ENCODE measurements around the gene PTP4A2.

The PTP4A2 gene

DNA sequence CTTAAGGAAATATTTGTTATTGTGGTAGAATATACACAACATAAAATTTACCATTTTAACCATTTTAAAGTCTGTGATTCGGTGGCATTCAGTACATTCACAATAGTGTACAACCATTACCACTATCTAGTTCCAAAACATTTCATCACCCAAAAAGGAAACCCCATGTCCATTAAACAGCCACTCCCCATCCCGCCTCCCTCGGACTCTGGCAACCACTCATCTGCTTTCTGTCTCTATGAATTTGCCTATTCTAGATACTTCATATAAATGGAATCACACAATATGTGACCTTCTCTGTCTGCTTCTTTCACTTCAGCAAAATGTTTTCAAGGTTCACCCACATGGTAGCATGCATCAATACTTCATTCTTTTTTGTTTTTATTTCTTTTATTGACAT, 51.3 kb downstream of the PTP4A2 start:
- no peak for DNase-seq (ENCODE audit: low spot score)

DNA sequence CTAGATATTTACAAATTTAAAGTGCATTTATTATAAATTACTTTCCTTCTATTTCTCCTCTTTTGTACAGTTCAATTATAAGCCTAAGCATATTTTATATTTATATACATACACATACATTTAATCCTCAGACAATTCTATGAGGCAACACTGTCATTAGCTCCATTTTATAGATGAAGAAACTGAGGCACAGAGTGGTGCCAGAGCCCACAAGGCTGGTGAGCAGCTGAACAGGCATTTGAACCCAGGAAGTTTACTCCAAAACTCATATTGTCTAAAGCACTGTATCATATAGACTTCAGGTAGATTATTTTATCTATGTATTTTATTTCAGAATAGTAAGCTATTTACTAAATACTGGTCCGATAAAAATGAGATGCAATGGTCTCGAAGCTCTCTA, 52.3 kb downstream of the PTP4A2 start:
- no peak for DNase-seq (ENCODE audit: low spot score)

GRCh38 chr1:31883357-31883942, 54.7 kb downstream of the PTP4A2 start:
- DNase-seq (ENCODE audit: low spot score): no peak

DNA sequence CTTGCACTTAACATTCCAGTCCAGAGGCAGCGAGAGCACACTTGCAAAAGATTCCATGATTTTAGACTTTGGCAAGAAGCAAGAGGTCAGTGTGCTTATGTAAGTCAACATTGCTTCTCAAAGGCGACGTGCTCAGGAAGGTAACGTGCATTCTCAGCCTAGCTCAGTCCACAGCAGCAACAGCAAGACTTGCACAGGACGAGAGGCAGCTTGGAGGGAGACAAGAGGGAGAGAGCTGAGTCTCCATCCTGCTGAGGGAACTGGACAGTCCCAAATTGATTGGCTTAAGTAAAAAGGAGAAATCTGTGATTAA, 56.5 kb downstream of the PTP4A2 start:
- DNase-seq (ENCODE audit: low spot score): no peak

DNA sequence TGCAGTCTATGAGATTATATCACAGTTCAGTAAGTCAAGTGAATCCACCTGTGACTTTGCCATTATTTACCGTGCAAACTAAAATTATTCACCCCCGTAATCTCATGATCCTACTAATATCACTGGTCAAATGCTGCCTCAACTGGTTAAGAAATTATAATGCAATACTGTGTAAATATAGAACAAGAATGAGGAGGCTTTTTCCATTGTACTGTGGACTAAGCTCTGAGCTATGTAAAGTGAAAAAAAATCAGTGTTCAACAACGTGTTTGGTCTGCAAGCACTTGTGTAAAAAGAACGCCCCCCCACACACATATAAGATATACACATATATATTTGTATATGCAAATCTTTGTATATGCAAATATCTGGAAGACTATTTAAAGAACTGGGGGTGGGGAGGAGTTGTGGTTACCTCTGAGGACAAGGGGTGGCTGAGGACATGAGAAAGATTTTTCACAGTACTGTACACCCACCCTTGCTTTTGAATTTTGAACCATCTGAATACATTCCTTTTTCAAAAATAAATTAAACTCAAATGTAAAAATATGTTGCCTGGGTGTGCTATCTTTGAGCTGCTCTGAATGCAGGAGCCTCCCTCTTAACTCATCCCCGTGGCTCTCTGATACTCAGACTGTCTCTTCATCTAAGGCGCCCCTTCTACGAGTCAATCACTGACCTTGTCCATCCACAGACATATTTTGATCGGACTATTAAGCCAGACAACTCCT, 57.0 kb downstream of the PTP4A2 start:
- DNase-seq (ENCODE audit: low spot score): no peak

GRCh38 chr1:31879981-31880608, 58.1 kb downstream of the PTP4A2 start:
- DNase-seq (ENCODE audit: low spot score): no peak

DNA sequence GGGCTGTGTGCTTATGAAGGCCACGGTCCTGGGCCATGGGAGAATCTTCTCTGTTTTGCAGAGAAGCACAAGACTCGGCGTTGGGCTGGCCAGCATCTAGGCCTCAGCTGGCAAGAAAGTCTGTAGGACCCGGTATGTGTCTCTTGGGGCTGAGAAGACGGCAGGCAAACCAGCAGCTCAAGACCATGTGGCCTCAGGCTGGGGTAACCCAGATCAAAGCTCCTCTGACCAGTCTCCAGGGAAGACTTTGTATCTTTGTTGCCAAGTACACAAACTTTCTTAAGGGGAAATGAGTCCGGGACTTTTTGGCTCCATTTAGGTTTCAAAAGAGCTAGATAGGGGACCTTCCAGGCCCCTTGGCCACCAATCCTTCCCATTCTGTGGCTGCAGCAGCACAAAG, 60.1 kb downstream of the PTP4A2 start:
- no peak for DNase-seq (ENCODE audit: low spot score)

GRCh38 chr1:31877544-31877943, 60.6 kb downstream of the PTP4A2 start:
- DNase-seq (ENCODE audit: low spot score): no peak

- DNase-seq (ENCODE audit: low spot score): no peak
Measured at GRCh38 chr1:31875636-31876236, 62.4 kb downstream of the PTP4A2 start.

DNA sequence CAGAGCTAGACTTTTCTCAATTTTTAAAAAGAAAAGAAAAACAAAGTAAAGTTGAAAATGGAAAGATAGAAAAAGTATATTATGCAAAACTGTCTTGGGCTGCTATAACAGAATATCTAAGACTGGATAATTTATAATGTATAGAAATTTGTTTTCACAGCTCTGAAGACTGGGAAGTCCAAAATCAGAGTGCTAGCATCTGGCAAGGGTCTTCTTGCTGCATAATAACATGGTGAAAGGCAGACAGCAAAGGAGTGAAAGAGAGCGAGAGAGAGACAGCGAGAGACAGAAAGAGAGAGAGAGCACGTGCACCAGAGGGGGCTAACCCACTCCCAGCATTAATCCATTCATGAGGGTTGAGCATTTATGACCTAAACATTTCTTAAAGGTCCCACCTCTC, 63.2 kb downstream of the PTP4A2 start:
- no peak for DNase-seq (ENCODE audit: low spot score)

DNA sequence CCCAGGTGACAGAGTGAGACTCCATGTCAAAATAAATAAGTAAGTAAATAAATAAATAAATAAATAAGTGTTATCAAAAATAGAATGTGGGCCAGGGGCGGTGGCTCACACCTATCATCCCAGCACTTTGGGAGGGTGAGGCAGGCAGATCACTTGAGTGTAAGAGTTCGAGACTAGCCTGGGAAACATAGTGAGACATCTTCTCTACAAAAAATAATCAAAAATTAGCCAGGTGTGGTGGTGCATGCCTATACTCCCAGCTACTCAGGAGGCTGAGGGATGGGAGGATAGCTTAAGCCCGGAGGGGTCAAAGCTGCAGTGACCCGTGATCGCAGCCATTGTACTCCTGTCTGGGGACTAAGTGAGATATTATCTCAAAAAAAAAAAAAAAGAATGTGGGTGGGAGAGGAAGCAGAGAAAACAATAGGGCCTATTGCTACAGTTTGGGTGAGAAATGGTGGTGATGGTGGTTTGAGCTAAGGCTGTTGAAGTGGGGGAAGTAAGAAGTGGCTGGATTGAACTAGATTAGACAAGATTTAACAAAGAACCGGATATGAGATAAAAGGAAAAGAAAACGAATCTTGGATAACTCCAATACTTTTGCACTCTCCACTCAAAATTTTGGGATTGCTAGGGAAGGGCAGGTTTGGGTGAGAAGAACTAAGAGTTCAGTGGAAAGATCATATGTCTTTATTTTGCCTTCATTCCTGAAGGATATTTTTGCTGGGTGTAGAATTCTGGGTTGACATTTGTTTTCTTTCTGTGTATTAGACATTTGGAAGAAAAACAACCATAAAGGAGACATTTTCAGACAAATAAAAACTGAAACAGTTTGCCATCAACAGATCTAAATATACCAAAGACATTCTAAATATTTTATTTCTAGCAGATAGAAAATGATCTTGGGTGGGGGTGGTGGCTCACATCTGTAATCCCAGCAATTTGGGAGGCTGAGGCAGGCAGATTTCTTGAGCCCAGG, 65.2 kb downstream of the PTP4A2 start:
- no peak for DNase-seq (ENCODE audit: low spot score)

GRCh38 chr1:31871703-31872102, 66.5 kb downstream of the PTP4A2 start:
- no peak for DNase-seq (ENCODE audit: low spot score)

GRCh38 chr1:31870086-31870736, 68.0 kb downstream of the PTP4A2 start:
- DNase-seq (ENCODE audit: low spot score): no peak

DNA sequence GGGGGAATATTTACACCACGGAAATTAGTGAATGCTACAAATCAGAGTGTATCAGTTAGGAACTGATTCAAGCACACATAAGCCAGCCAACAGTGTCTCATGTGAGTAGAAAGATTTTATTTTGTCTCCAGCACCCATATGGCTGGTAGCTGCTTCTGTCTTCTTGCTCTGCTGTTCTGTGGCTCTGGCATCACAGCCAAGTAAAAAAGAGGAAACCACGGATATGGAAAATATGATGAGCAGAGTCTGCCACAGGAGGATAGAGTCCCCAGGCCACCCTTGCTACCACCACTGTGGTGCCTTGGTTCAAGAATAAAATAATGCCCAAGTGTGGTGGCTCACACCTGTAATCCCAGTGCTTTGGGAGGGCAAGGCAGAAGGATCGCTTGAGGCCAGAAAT, 68.7 kb downstream of the PTP4A2 start:
- DNase-seq (ENCODE audit: low spot score): no peak

- no peak for DNase-seq (ENCODE audit: low spot score)
Measured at GRCh38 chr1:31868862-31869261, 69.3 kb downstream of the PTP4A2 start.

DNA sequence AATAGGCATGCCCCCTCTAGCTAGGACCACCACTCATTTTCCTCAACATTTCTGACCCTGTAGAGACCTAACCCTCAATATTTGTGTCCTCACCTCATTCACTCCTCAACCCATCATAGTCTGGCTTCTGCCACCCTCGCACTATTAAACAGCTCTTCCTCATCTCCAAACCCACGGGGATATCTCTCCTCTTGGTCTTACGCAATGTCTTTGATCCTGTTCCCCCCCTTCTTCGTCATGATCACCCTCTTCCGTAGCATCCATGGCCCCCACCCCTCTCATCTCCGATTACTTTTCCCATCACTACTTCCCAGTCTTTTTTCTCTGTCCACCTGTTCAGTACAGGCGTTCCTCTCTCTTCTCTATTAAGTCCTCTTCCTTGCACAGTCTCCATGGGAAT, 70.6 kb downstream of the PTP4A2 start:
- DNase-seq (ENCODE audit: low spot score): no peak

- DNase-seq (ENCODE audit: low spot score): no peak
Measured at GRCh38 chr1:31866450-31867032, 71.6 kb downstream of the PTP4A2 start.

DNA sequence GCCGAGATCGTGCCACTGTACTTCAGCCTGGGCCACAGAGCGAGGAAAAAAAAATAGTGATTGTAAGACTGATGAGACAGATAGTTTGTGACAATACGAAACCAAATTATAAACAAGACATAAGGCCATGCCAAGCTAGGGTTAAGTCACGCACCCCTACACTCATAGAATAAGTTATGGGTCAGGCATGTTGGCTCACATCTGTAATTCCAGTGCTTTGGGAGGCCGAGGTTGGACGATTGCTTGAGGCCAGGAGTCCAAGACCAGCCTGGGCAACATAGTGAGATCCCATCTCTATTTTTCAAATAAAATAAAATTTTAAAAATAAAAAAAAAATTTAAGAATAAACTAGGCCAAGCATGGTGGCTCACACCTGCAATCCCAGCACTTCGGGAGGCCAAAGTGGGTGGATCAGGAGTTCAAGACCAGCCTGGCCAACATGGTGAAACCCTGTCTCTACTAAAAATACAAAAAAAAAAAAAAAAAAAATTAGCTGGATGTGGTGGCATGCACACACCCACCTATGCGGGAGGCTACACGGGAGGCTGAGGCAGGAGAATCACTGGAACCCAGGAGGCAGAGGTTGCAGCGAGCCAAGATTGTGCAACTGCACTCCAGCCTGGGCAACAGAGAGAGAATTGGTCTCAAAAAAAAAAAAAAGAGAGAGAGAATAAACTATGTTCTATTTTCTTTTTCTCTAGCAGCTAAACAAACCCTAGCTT, 72.3 kb downstream of the PTP4A2 start:
- DNase-seq (ENCODE audit: low spot score): no peak

DNA sequence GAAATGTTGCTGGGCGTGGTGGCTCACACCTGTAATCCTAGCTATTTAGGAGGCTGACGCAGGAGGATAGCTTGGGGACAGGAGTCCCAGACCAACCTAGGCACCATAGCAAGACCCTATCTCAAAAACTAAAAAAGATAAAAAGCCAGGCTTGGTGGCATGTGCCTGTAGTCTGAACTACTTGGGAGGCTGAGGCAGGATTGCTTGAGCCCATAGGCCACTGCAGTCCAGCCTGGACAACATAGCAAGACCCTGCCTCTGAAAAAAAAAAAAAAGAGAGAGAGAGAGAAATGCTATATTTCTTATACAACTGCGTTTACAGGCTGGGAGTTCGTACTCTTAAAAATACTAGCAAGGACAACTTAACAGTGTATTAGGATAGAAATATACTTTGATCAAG, 76.1 kb downstream of the PTP4A2 start:
- DNase-seq (ENCODE audit: low spot score): no peak

DNA sequence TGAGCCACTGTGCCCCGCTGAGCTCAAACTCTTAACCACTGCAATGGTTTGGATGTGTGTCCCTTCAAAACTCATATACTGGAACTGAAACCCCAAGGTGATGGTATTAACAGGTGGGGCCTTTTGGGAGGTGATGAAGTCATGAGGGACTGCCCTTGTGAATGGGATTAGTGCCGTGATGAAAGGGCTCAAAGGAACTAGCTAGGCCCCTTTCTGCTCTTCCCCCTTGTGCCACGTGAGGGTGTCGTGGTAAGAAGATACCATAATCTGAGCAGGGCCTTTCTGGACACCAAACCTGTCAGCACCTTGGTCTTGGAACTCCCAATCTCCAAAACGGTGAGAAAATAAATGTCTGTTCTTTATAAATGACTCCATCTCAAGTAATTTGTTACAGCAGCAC, 76.8 kb downstream of the PTP4A2 start:
- no peak for DNase-seq (ENCODE audit: low spot score)

DNA sequence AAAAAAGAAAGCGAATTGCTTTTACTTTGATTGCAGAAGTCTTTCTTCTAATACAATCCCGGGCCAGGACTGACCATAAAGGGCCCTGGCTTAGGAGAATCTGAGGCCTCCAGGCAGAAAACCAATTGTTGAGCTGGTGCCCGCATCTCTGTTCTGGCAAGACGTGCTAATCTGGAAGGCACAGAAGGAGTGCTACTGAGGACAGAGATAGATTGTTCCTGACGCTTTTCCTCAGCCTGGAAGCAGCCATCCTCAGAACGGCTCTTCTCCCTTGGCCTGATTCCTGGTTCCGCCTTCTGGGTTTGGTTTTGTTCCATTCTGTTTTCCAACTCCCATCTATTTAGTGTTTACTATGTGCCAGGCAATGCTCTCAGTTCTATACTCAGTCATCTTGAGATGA, 77.6 kb downstream of the PTP4A2 start:
- no peak for DNase-seq (ENCODE audit: low spot score)
